K562 (cell line): Measurements from ENCODE around the gene CERS6. TPM values are rescaled to one million over a fixed set of nuclear protein-coding genes. Genes with fewer than 3 reads are reported as not detected.

ENCODE experiments used
- ARID1B ChIP-seq: fragments of 450-650 bp; IDR thresholded peaks from 2 replicates; pipeline ENCODE4 v1.6.1; 2016; ENCODE audit warnings: antibody characterized with exemption, mild to moderate bottlenecking, inconsistent platforms
- BRD9 ChIP-seq: fragments of 450-650 bp; IDR thresholded peaks from 2 replicates; pipeline ENCODE4 v1.6.1; 2018; ENCODE audit warnings: low read depth; ENCODE audit not compliant: partially characterized antibody
- CBFA2T2 ChIP-seq: fragments of 450-650 bp; conservative IDR thresholded peaks from 2 replicates; pipeline ENCODE4 v1.6.1; 2017; ENCODE audit warnings: mild to moderate bottlenecking
- CBFA2T3 ChIP-seq: fragments of 450-650 bp; IDR thresholded peaks from 2 replicates; pipeline ENCODE4 v1.6.1; 2017
- DMBX1 ChIP-seq: fragments of 250-450 bp; sonication (Bioruptor Pico); IDR thresholded peaks from 2 replicates; pipeline ENCODE4 v1.8.0; 2022; ENCODE audit warnings: inconsistent platforms, mild to moderate bottlenecking, moderate library complexity, borderline replicate concordance
- NFE2 ChIP-seq: IDR thresholded peaks from 2 replicates; pipeline ENCODE4 v1.6.1; 2014; ENCODE audit warnings: antibody characterized with exemption, low read depth
- NFIX ChIP-seq: fragments of 250-450 bp; sonication (Bioruptor Pico); IDR thresholded peaks from 2 replicates; pipeline ENCODE4 v1.4.0; 2020; ENCODE audit warnings: low read depth, mild to moderate bottlenecking, moderate library complexity
- SMARCA4 ChIP-seq: fragments of 450-650 bp; IDR thresholded peaks from 2 replicates; pipeline ENCODE4 v1.6.1; 2016
- TAL1 ChIP-seq: fragments of 450-650 bp; IDR thresholded peaks from 2 replicates; pipeline ENCODE4 v1.6.1; 2016; ENCODE audit warnings: mild to moderate bottlenecking
- TCF3 ChIP-seq: sonication (generic); formaldehyde crosslinking; IDR thresholded peaks from 2 replicates; pipeline ENCODE4 v1.4.0; 2020; ENCODE audit warnings: mild to moderate bottlenecking, missing genetic modification reagents
- ZFPM2 ChIP-seq: fragments of 250-450 bp; sonication (Bioruptor Pico); IDR thresholded peaks from 2 replicates; pipeline ENCODE4 v1.5.1; 2022; ENCODE audit warnings: mild to moderate bottlenecking
- ZNF134 ChIP-seq: fragments of 250-450 bp; sonication (Bioruptor Pico); conservative IDR thresholded peaks from 2 replicates; pipeline ENCODE4 v1.4.0; 2020
- ZNF143 ChIP-seq: sonication (generic); formaldehyde crosslinking; IDR thresholded peaks from 2 replicates; pipeline ENCODE4 v1.9.0; 2022; ENCODE audit warnings: mild to moderate bottlenecking, missing genetic modification reagents
- polyA plus RNA-seq, 8 experiments: library from polyadenylated mRNA; depleted of rRNA in 4 of 8; stranded (reverse) in 5 of 8; unstranded in 3 of 8; fragments of >200 nt; fragmentation: Nextera tagmentation in 2 of 8; fragmentation: Illumina TruSeq in 1 of 8; extraction: Ambion mirVana in 2 of 8; extraction: Trizol in 1 of 8; gene quantifications; 2 replicates each; pipeline versions ENCODE4 v1.2.1 to v1.2.3, GENCODE V29; 2011 to 2014; ENCODE audit warnings: inconsistent platforms in 1 of 8, missing spikeins in 1 of 8
- total RNA-seq, 7 experiments: library from RNA; depleted of rRNA in 6 of 7; stranded (reverse); fragments of >200 nt in 6 of 7; fragmentation: Illumina TruSeq in 2 of 7; extraction: Trizol in 2 of 7; gene quantifications; 2 replicates each; pipeline versions ENCODE4 v1.2.1 to v1.2.3, GENCODE V29; 2011 to 2021; ENCODE audit warnings: low replicate concordance in 1 of 7
- TF ChIP-seq, protein P1 (sequence below): fragments of 450-650 bp; IDR thresholded peaks from 2 replicates; pipeline ENCODE4 v1.6.1; 2016; ENCODE audit warnings: mild to moderate bottlenecking, moderate library complexity
- TF ChIP-seq, protein P2 (sequence below): sonication (generic); IDR thresholded peaks from 2 replicates; pipeline ENCODE4 v1.6.1; 2016

Gene CERS6
- total and polyA plus RNA-seq, 9 of the 15 experiments (the other 6 are each of a cell fraction or from before 2014, with no cell fraction given): 1.6 to 13.6 (median 11.4) TPM

DNA sequence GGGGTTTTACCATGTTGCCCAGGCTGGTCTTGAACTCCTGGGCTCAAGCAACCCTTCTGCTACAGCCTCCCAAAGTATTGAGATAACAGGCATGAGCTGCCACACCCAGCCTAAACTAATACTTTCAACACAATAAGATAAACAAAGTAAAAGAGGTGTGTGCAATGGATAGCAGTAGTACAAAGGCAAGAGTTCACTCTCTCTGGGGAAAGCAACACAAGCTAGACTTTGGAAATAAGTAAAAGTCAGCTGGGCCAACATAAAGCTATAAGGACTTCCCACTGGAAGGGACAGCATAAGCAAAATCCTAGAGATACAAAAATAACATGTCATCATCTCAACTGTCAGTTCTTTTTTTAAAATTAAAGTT lies 341.2 kb downstream of the CERS6 start (continued):
- TF ChIP-seq, protein P1, sequence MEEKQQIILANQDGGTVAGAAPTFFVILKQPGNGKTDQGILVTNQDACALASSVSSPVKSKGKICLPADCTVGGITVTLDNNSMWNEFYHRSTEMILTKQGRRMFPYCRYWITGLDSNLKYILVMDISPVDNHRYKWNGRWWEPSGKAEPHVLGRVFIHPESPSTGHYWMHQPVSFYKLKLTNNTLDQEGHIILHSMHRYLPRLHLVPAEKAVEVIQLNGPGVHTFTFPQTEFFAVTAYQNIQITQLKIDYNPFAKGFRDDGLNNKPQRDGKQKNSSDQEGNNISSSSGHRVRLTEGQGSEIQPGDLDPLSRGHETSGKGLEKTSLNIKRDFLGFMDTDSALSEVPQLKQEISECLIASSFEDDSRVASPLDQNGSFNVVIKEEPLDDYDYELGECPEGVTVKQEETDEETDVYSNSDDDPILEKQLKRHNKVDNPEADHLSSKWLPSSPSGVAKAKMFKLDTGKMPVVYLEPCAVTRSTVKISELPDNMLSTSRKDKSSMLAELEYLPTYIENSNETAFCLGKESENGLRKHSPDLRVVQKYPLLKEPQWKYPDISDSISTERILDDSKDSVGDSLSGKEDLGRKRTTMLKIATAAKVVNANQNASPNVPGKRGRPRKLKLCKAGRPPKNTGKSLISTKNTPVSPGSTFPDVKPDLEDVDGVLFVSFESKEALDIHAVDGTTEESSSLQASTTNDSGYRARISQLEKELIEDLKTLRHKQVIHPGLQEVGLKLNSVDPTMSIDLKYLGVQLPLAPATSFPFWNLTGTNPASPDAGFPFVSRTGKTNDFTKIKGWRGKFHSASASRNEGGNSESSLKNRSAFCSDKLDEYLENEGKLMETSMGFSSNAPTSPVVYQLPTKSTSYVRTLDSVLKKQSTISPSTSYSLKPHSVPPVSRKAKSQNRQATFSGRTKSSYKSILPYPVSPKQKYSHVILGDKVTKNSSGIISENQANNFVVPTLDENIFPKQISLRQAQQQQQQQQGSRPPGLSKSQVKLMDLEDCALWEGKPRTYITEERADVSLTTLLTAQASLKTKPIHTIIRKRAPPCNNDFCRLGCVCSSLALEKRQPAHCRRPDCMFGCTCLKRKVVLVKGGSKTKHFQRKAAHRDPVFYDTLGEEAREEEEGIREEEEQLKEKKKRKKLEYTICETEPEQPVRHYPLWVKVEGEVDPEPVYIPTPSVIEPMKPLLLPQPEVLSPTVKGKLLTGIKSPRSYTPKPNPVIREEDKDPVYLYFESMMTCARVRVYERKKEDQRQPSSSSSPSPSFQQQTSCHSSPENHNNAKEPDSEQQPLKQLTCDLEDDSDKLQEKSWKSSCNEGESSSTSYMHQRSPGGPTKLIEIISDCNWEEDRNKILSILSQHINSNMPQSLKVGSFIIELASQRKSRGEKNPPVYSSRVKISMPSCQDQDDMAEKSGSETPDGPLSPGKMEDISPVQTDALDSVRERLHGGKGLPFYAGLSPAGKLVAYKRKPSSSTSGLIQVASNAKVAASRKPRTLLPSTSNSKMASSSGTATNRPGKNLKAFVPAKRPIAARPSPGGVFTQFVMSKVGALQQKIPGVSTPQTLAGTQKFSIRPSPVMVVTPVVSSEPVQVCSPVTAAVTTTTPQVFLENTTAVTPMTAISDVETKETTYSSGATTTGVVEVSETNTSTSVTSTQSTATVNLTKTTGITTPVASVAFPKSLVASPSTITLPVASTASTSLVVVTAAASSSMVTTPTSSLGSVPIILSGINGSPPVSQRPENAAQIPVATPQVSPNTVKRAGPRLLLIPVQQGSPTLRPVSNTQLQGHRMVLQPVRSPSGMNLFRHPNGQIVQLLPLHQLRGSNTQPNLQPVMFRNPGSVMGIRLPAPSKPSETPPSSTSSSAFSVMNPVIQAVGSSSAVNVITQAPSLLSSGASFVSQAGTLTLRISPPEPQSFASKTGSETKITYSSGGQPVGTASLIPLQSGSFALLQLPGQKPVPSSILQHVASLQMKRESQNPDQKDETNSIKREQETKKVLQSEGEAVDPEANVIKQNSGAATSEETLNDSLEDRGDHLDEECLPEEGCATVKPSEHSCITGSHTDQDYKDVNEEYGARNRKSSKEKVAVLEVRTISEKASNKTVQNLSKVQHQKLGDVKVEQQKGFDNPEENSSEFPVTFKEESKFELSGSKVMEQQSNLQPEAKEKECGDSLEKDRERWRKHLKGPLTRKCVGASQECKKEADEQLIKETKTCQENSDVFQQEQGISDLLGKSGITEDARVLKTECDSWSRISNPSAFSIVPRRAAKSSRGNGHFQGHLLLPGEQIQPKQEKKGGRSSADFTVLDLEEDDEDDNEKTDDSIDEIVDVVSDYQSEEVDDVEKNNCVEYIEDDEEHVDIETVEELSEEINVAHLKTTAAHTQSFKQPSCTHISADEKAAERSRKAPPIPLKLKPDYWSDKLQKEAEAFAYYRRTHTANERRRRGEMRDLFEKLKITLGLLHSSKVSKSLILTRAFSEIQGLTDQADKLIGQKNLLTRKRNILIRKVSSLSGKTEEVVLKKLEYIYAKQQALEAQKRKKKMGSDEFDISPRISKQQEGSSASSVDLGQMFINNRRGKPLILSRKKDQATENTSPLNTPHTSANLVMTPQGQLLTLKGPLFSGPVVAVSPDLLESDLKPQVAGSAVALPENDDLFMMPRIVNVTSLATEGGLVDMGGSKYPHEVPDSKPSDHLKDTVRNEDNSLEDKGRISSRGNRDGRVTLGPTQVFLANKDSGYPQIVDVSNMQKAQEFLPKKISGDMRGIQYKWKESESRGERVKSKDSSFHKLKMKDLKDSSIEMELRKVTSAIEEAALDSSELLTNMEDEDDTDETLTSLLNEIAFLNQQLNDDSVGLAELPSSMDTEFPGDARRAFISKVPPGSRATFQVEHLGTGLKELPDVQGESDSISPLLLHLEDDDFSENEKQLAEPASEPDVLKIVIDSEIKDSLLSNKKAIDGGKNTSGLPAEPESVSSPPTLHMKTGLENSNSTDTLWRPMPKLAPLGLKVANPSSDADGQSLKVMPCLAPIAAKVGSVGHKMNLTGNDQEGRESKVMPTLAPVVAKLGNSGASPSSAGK: no peak
- TF ChIP-seq ZNF143 (no peak), ZFPM2 (CRISPR knock-in tag) (no peak), CBFA2T2 (0 out of 2 replicates have a peak, but pooled peaks have one; percentile 16), ZNF134 (CRISPR knock-in tag) (no peak), ARID1B (peak; percentile 56), NFE2 (no peak), BRD9 (peak; percentile 21), CBFA2T3 (peak; percentile 69), TAL1 (0 out of 2 replicates have a peak, but pooled peaks have one; percentile 11), DMBX1 (CRISPR knock-in tag) (0 out of 2 replicates have a peak, but pooled peaks have one; percentile 10), TCF3 (CRISPR knock-in tag) (peak; percentile 47), SMARCA4 (peak; percentile 14; the same call in 1 of the 2 replicates), NFIX (CRISPR knock-in tag) (no peak)
- TF ChIP-seq, protein P2, sequence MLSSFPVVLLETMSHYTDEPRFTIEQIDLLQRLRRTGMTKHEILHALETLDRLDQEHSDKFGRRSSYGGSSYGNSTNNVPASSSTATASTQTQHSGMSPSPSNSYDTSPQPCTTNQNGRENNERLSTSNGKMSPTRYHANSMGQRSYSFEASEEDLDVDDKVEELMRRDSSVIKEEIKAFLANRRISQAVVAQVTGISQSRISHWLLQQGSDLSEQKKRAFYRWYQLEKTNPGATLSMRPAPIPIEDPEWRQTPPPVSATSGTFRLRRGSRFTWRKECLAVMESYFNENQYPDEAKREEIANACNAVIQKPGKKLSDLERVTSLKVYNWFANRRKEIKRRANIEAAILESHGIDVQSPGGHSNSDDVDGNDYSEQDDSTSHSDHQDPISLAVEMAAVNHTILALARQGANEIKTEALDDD: 0 out of 2 replicates have a peak, but pooled peaks have one; percentile 34
